Breast epithelium (tissue), 4 donors: ENCODE data around the gene PDE6B. TPM values are rescaled to one million over a fixed set of nuclear protein-coding genes. Genes with fewer than 3 reads are reported as not detected.

Experiments used
- DNase-seq, 2 donors: peaks; one replicate each; pipeline ENCODE4 v3.0.0-alpha.2; 2019; ENCODE audit warnings: low spot score in 2 of 2
- H3K27ac ChIP-seq, 2 donors: fragments of 200-600 bp; sonication (generic) in 1 of 2; one replicate each; pipeline ENCODE4 v1.5.1; 2016 to 2019; ENCODE audit warnings: mild to moderate bottlenecking in 1 of 2
- H3K27me3 ChIP-seq, 2 donors: fragments of 200-600 bp; sonication (generic) in 1 of 2; one replicate each; pipeline versions ENCODE4 v1.5.1 to v1.6.0; 2017 to 2019; ENCODE audit warnings: control low read depth in 1 of 2, mild to moderate bottlenecking in 1 of 2
- H3K36me3 ChIP-seq: fragments of 200-600 bp; one replicate; pipeline ENCODE4 v1.5.1; 2019
- H3K4me1 ChIP-seq, 2 donors: fragments of 200-600 bp; sonication (generic); one replicate each; pipeline ENCODE4 v1.5.1; 2016 to 2019; ENCODE audit warnings: control low read depth in 1 of 2
- H3K4me3 ChIP-seq, 3 donors: fragments of 200-600 bp; sonication (generic); 1 replicate in 2 of 3; 2 replicates in 1 of 3; pipeline ENCODE4 v1.5.1; 2016 to 2019; ENCODE audit warnings: mild to moderate bottlenecking in 3 of 3, moderate library complexity in 2 of 3
- H3K9me3 ChIP-seq, 2 donors: fragments of 200-600 bp; sonication (generic) in 1 of 2; one replicate each; pipeline ENCODE4 v1.5.1; 2016 to 2019; ENCODE audit warnings: control low read depth in 1 of 2
- CTCF ChIP-seq, 3 donors: fragments of 450-650 bp; IDR thresholded peaks; one replicate each; pipeline ENCODE4 v1.5.1; 2016 to 2017; ENCODE audit warnings: antibody characterized with exemption in 3 of 3, mild to moderate bottlenecking in 3 of 3, moderate library complexity in 3 of 3
- POLR2A ChIP-seq: fragments of 450-650 bp; IDR thresholded peaks from one replicate; pipeline ENCODE4 v1.6.1; 2016; ENCODE audit warnings: antibody characterized with exemption, mild to moderate bottlenecking, moderate library complexity
- POLR2AphosphoS5 ChIP-seq, 3 donors: sonication (generic); formaldehyde crosslinking; IDR thresholded peaks; one replicate each; pipeline ENCODE4 v1.6.1; 2017; ENCODE audit warnings: antibody characterized with exemption in 3 of 3
- intact Hi-C: fragments of 100-400 bp; cut with DNase I; formaldehyde crosslinking; loops from one replicate; pipeline ENCODE4 v1.15.1; 2023; ENCODE audit warnings: low total_unique reads
- total RNA-seq, 3 donors: library from RNA; depleted of rRNA; stranded (reverse); fragments of >200 nt; gene quantifications; one replicate each; pipeline ENCODE4 v1.1.0, GENCODE V29; 2016

Gene PDE6B
- total RNA-seq, 3 donors from 2014 or later: 2.7 to 10.2 (median 8.5) TPM

GRCh38 chr4:620851-621261 lies 4.5 kb upstream of the PDE6B start:
- Histone ChIP-seq H3K27me3 (peaks cover 0 to 35% of the 10 kb centered on the region in 2 donors), H3K9me3 (no peaks in the 10 kb centered on the region), H3K4me3 (no peak overlapping the region), H3K27ac (no peak overlapping the region), H3K36me3 (no peaks in the 10 kb centered on the region), H3K4me1 (no peaks in the 10 kb centered on the region)
- TF ChIP-seq CTCF (IDR thresholded peaks at IDR 0.05) (no peak), POLR2A (no peak), POLR2AphosphoS5 (IDR thresholded peaks at IDR 0.05) (no peak)
- intact Hi-C loops: no loop called here
- DNase-seq: peak in 1 of 2 donors; percentile 41

GRCh38 chr4:621296-622070 lies 3.9 kb upstream of the PDE6B start:
- peaks cover 0 to 35% of the 10 kb centered on the region in 2 donors for H3K27me3 ChIP-seq
- no peak overlapping the region for H3K4me3 ChIP-seq
- H3K27ac ChIP-seq: no peak overlapping the region
- intact Hi-C loops: no loop called here
- no peaks in the 10 kb centered on the region for H3K4me1 ChIP-seq
- TF ChIP-seq POLR2A (no peak), CTCF (IDR thresholded peaks at IDR 0.05) (no peak), POLR2AphosphoS5 (IDR thresholded peaks at IDR 0.05) (no peak)
- peak in 1 of 2 donors; percentile 39 for DNase-seq
- no peaks in the 10 kb centered on the region for H3K36me3 ChIP-seq
- H3K9me3 ChIP-seq: no peaks in the 10 kb centered on the region

- Histone ChIP-seq H3K36me3 (no peaks in the 10 kb centered on the region), H3K9me3 (no peaks in the 10 kb centered on the region), H3K4me1 (no peaks in the 10 kb centered on the region), H3K4me3 (no peak overlapping the region), H3K27me3 (peaks cover 0 to 31% of the 10 kb centered on the region in 2 donors), H3K27ac (no peak overlapping the region)
- intact Hi-C loops: no loop called here
- peak in 1 of 2 donors; percentile 7 for DNase-seq
- TF ChIP-seq POLR2A (no peak), POLR2AphosphoS5 (IDR thresholded peaks at IDR 0.05) (no peak), CTCF (IDR thresholded peaks at IDR 0.05) (no peak)
Measured at GRCh38 chr4:622071-622995, 3.0 kb upstream of the PDE6B start.

GRCh38 chr4:622996-623913 lies 2.1 kb upstream of the PDE6B start:
- no peak for TF ChIP-seq CTCF (IDR thresholded peaks at IDR 0.05)
- TF ChIP-seq POLR2A: no peak
- TF ChIP-seq POLR2AphosphoS5 (IDR thresholded peaks at IDR 0.05): no peak
- Histone ChIP-seq H3K9me3 (no peaks in the 10 kb centered on the region), H3K27me3 (peaks cover 0 to 30% of the 10 kb centered on the region in 2 donors)

More at GRCh38 chr4:622996-623913, 2.1 kb upstream of the PDE6B start:
- Histone ChIP-seq H3K36me3 (no peaks in the 10 kb centered on the region), H3K4me1 (no peaks in the 10 kb centered on the region), H3K4me3 (no peak overlapping the region), H3K27ac (no peak overlapping the region)
- peak in 1 of 2 donors; percentile 45 for DNase-seq
- intact Hi-C loops: no loop called here
